ENCODE results near the gene KCNT1.

KCNT1 gene

GRCh38 chr9:135768516-135769218 is 66.7 kb downstream of the KCNT1 start:
- DNase-seq (ENCODE audit: low read depth) = no peak

GRCh38 chr9:135769489-135770202 is 67.7 kb downstream of the KCNT1 start:
- no peak for DNase-seq (ENCODE audit: low read depth)

GRCh38 chr9:135770203-135770535 is 68.2 kb downstream of the KCNT1 start:
- no peak for DNase-seq (ENCODE audit: low read depth)

GRCh38 chr9:135770771-135771170 is 68.8 kb downstream of the KCNT1 start:
- no peak for DNase-seq (ENCODE audit: low read depth)

GRCh38 chr9:135771401-135772051 is 69.5 kb downstream of the KCNT1 start:
- no peak for DNase-seq (ENCODE audit: low read depth)

- no peak for DNase-seq (ENCODE audit: low read depth)
These were observed 70.2 kb downstream of the KCNT1 start for GRCh38 chr9:135772056-135772646.

- no peak for DNase-seq (ENCODE audit: low read depth)
These were observed 70.9 kb downstream of the KCNT1 start for GRCh38 chr9:135772702-135773493.

GRCh38 chr9:135773530-135774238 is 71.7 kb downstream of the KCNT1 start:
- no peak for DNase-seq (ENCODE audit: low read depth)

GRCh38 chr9:135774239-135774747 is 72.3 kb downstream of the KCNT1 start:
- no peak for DNase-seq (ENCODE audit: low read depth)

- no peak for DNase-seq (ENCODE audit: low read depth)
These were observed 73.0 kb downstream of the KCNT1 start for GRCh38 chr9:135774794-135775525.

- DNase-seq (ENCODE audit: low read depth) = no peak
These were observed 73.9 kb downstream of the KCNT1 start for GRCh38 chr9:135775911-135776310.

GRCh38 chr9:135776893-135777622 is 75.1 kb downstream of the KCNT1 start:
- no peak for DNase-seq (ENCODE audit: low read depth)

GRCh38 chr9:135777623-135778177 is 75.7 kb downstream of the KCNT1 start:
- DNase-seq (ENCODE audit: low read depth) = no peak

GRCh38 chr9:135778421-135778820 is 76.4 kb downstream of the KCNT1 start:
- no peak for DNase-seq (ENCODE audit: low read depth)

GRCh38 chr9:135779571-135779970 is 77.6 kb downstream of the KCNT1 start:
- no peak for DNase-seq (ENCODE audit: low read depth)

- DNase-seq (ENCODE audit: low read depth) = no peak
These were observed 78.1 kb downstream of the KCNT1 start for GRCh38 chr9:135780086-135780485.

GRCh38 chr9:135780626-135781025 is 78.6 kb downstream of the KCNT1 start:
- DNase-seq (ENCODE audit: low read depth) = no peak

- DNase-seq (ENCODE audit: low read depth) = no peak
These were observed 81.0 kb downstream of the KCNT1 start for GRCh38 chr9:135782946-135783345.

- no peak for DNase-seq (ENCODE audit: low read depth)
These were observed 81.7 kb downstream of the KCNT1 start for GRCh38 chr9:135783540-135784245.
